Measurements from ENCODE around the gene FARS2. TPM values are rescaled to one million over a fixed set of nuclear protein-coding genes. Genes with fewer than 3 reads are reported as not detected.

Gene FARS2
- total RNA-seq, 2 experiments from 2014 or later = 13.8 to 14.3 TPM

- Histone ChIP-seq H3K27ac (ENCODE audit: low read depth, low read length, poor library complexity, severe bottlenecking) (no peak overlapping the region), H3K4me2 (ENCODE audit: low read length) (no peak overlapping the region), H2AFZ (ENCODE audit: low read length) (no peak overlapping the region), H3K9me2 (ENCODE audit: insufficient read depth, low read length) (no peaks in the 10 kb centered on the region), H3K36me3 (ENCODE audit: insufficient read depth, low read length) (no peaks in the 10 kb centered on the region), H4K20me1 (ENCODE audit: insufficient read depth, low read length) (no peaks in the 10 kb centered on the region), H3K4me3 (ENCODE audit: low read depth, low read length, poor library complexity, severe bottlenecking) (no peak overlapping the region), H3K79me2 (ENCODE audit: insufficient read depth, low read depth, low read length) (no peaks in the 10 kb centered on the region), H3K9me3 (ENCODE audit: low read length) (peaks cover 8% of the 10 kb centered on the region; the same call in 1 of the 2 replicates), H3K4me1 (ENCODE audit: insufficient read depth, low read length, poor library complexity, severe bottlenecking) (no peaks in the 10 kb centered on the region)
- BruUV-seq (replicated peaks) = no TSS peak
- ChIA-PET CTCF (ENCODE audit: unreplicated experiment) (no interaction called here), POLR2A (interaction anchor here (0.5 to 1.1 kb wide), 3 partner anchors 13 to 1633 kb away, joined by 3 to 5 read pairs (median 4); no protein-coding TSS in a partner anchor)
- intact Hi-C loops (cut with micrococcal nuclease; ENCODE audit: unreplicated experiment) = no loop called here
- DNase-seq (ENCODE audit: low spot score) = no peak
- TF ChIP-seq EZH2phosphoT487 (IDR thresholded peaks at IDR 0.05; ENCODE audit: borderline replicate concordance, low read depth, low read length) = no peak
- TF ChIP-seq, protein P1, sequence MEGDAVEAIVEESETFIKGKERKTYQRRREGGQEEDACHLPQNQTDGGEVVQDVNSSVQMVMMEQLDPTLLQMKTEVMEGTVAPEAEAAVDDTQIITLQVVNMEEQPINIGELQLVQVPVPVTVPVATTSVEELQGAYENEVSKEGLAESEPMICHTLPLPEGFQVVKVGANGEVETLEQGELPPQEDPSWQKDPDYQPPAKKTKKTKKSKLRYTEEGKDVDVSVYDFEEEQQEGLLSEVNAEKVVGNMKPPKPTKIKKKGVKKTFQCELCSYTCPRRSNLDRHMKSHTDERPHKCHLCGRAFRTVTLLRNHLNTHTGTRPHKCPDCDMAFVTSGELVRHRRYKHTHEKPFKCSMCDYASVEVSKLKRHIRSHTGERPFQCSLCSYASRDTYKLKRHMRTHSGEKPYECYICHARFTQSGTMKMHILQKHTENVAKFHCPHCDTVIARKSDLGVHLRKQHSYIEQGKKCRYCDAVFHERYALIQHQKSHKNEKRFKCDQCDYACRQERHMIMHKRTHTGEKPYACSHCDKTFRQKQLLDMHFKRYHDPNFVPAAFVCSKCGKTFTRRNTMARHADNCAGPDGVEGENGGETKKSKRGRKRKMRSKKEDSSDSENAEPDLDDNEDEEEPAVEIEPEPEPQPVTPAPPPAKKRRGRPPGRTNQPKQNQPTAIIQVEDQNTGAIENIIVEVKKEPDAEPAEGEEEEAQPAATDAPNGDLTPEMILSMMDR (conservative IDR thresholded peaks at IDR 0.05; ENCODE audit: low read length) = no peak
These were observed 493.6 kb downstream of the FARS2 start for GRCh38 chr6:5754904-5755303.

DNA sequence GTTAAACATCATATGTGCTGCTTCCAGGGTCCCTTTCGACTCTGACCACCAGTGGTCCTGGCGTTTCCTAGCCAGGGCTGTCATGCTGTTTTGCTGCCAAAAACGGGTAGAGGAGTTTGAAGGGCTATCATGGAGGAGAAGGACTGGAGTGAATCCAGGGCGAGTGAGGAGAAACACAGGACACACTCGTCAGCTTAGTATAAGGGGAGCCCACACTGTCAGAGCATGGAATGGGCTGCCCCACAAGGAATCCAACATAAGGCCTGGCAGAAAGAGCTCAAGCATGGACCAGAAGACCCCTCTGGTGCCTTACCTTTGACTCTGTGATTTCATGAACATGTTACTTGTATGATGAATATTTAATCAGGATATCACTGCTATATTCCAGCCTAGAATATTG is 498.3 kb downstream of the FARS2 start:
- POLR2A ChIA-PET = no interaction called here

GRCh38 chr6:5761370-5761769 is 500.1 kb downstream of the FARS2 start:
- Histone ChIP-seq H3K79me2 (ENCODE audit: insufficient read depth, low read depth, low read length) (no peaks in the 10 kb centered on the region), H4K20me1 (ENCODE audit: insufficient read depth, low read length) (no peaks in the 10 kb centered on the region), H3K4me3 (ENCODE audit: low read depth, low read length, poor library complexity, severe bottlenecking) (no peak overlapping the region), H3K36me3 (ENCODE audit: insufficient read depth, low read length) (no peaks in the 10 kb centered on the region), H3K4me2 (ENCODE audit: low read length) (no peak overlapping the region), H3K4me1 (ENCODE audit: insufficient read depth, low read length, poor library complexity, severe bottlenecking) (peaks cover 3% of the 10 kb centered on the region), H2AFZ (ENCODE audit: low read length) (no peak overlapping the region), H3K9me3 (ENCODE audit: low read length) (no peaks in the 10 kb centered on the region), H3K9me2 (ENCODE audit: insufficient read depth, low read length) (no peaks in the 10 kb centered on the region), H3K27ac (ENCODE audit: low read depth, low read length, poor library complexity, severe bottlenecking) (no peak overlapping the region)
- no TSS peak for BruUV-seq (replicated peaks)
- TF ChIP-seq, protein P1 (conservative IDR thresholded peaks at IDR 0.05; ENCODE audit: low read length) = no peak
- TF ChIP-seq EZH2phosphoT487 (IDR thresholded peaks at IDR 0.05; ENCODE audit: borderline replicate concordance, low read depth, low read length) = no peak
- ChIA-PET CTCF (ENCODE audit: unreplicated experiment) (no interaction called here), POLR2A (no interaction called here)
- intact Hi-C loops (cut with micrococcal nuclease; ENCODE audit: unreplicated experiment) = no loop called here
- DNase-seq (ENCODE audit: low spot score) = no peak

More for the DNA sequence above, 498.3 kb downstream of the FARS2 start:
- no TSS peak for BruUV-seq (replicated peaks)
- no peaks in the 10 kb centered on the region for H3K79me2 ChIP-seq (ENCODE audit: insufficient read depth, low read depth, low read length)
- DNase-seq (ENCODE audit: low spot score) = no peak
- H3K4me2 ChIP-seq (ENCODE audit: low read length) = no peak overlapping the region
- no peaks in the 10 kb centered on the region for H3K9me2 ChIP-seq (ENCODE audit: insufficient read depth, low read length)
- H2AFZ ChIP-seq (ENCODE audit: low read length) = no peak overlapping the region
- no peak overlapping the region for H3K4me3 ChIP-seq (ENCODE audit: low read depth, low read length, poor library complexity, severe bottlenecking)
- H3K36me3 ChIP-seq (ENCODE audit: insufficient read depth, low read length) = no peaks in the 10 kb centered on the region
- peaks cover 3% of the 10 kb centered on the region for H3K4me1 ChIP-seq (ENCODE audit: insufficient read depth, low read length, poor library complexity, severe bottlenecking)
- intact Hi-C loops (cut with micrococcal nuclease; ENCODE audit: unreplicated experiment) = no loop called here
- no peaks in the 10 kb centered on the region for H4K20me1 ChIP-seq (ENCODE audit: insufficient read depth, low read length)
- CTCF ChIA-PET (ENCODE audit: unreplicated experiment) = interaction anchor here (0.6 kb wide), 1 partner anchor 76 kb away, joined by 3 read pairs; no protein-coding TSS in a partner anchor
- H3K27ac ChIP-seq (ENCODE audit: low read depth, low read length, poor library complexity, severe bottlenecking) = no peak overlapping the region
- peaks cover 3% of the 10 kb centered on the region; the same call in 1 of the 2 replicates for H3K9me3 ChIP-seq (ENCODE audit: low read length)
- TF ChIP-seq, protein P1 (conservative IDR thresholded peaks at IDR 0.05; ENCODE audit: low read length) = no peak
- no peak for TF ChIP-seq EZH2phosphoT487 (IDR thresholded peaks at IDR 0.05; ENCODE audit: borderline replicate concordance, low read depth, low read length)
